ENCODE measurements around the gene SLC5A10.

The SLC5A10 gene

DNA sequence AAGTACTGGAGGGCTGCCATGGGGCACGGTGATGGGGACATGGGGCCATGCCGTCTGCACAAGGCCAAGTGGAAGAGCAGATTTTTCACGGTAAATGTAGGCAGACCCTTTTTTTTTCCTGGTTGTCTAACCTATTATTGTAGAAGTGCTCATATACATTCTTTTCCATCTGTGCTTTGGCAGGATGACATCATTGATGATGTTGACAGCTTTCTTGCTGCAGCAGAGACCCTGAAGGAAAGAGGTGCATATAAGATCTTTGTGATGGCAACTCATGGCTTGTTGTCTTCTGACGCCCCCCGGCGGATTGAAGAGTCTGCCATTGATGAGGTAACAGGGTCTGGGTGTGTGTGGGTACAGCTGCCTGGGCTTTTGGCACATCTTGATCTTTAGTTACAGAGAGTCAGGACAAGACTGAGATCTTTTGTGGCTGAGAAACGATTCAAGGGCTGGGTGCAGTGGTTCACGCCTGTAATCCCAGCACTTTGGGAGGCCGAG lies 23.3 kb upstream of the SLC5A10 start:
- Histone ChIP-seq H3K4me3 (replicated peaks; ENCODE audit: insufficient read depth, low read length) (no peak overlapping the region), H3K27me3 (ENCODE audit: insufficient read depth, poor library complexity, severe bottlenecking) (no peaks in the 10 kb centered on the region), H3K27ac (replicated peaks) (no peak overlapping the region)
- no peak for DNase-seq (ENCODE audit: low read depth in 1 of 2, low spot score in 1 of 2)
- TF ChIP-seq, protein P1, sequence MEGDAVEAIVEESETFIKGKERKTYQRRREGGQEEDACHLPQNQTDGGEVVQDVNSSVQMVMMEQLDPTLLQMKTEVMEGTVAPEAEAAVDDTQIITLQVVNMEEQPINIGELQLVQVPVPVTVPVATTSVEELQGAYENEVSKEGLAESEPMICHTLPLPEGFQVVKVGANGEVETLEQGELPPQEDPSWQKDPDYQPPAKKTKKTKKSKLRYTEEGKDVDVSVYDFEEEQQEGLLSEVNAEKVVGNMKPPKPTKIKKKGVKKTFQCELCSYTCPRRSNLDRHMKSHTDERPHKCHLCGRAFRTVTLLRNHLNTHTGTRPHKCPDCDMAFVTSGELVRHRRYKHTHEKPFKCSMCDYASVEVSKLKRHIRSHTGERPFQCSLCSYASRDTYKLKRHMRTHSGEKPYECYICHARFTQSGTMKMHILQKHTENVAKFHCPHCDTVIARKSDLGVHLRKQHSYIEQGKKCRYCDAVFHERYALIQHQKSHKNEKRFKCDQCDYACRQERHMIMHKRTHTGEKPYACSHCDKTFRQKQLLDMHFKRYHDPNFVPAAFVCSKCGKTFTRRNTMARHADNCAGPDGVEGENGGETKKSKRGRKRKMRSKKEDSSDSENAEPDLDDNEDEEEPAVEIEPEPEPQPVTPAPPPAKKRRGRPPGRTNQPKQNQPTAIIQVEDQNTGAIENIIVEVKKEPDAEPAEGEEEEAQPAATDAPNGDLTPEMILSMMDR (IDR thresholded peaks at IDR 0.05; ENCODE audit: insufficient read depth, low read length) = no peak
- no peak for TF ChIP-seq GABPA (IDR thresholded peaks at IDR 0.05; ENCODE audit: low read depth)
- no peak for TF ChIP-seq POLR2AphosphoS5 (IDR thresholded peaks at IDR 0.05; ENCODE audit: low read depth)
- TF ChIP-seq, protein P2, sequence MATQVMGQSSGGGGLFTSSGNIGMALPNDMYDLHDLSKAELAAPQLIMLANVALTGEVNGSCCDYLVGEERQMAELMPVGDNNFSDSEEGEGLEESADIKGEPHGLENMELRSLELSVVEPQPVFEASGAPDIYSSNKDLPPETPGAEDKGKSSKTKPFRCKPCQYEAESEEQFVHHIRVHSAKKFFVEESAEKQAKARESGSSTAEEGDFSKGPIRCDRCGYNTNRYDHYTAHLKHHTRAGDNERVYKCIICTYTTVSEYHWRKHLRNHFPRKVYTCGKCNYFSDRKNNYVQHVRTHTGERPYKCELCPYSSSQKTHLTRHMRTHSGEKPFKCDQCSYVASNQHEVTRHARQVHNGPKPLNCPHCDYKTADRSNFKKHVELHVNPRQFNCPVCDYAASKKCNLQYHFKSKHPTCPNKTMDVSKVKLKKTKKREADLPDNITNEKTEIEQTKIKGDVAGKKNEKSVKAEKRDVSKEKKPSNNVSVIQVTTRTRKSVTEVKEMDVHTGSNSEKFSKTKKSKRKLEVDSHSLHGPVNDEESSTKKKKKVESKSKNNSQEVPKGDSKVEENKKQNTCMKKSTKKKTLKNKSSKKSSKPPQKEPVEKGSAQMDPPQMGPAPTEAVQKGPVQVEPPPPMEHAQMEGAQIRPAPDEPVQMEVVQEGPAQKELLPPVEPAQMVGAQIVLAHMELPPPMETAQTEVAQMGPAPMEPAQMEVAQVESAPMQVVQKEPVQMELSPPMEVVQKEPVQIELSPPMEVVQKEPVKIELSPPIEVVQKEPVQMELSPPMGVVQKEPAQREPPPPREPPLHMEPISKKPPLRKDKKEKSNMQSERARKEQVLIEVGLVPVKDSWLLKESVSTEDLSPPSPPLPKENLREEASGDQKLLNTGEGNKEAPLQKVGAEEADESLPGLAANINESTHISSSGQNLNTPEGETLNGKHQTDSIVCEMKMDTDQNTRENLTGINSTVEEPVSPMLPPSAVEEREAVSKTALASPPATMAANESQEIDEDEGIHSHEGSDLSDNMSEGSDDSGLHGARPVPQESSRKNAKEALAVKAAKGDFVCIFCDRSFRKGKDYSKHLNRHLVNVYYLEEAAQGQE (IDR thresholded peaks at IDR 0.05; ENCODE audit: insufficient replicate concordance, low read depth) = no peak
- TF ChIP-seq SPI1 (IDR thresholded peaks at IDR 0.05; ENCODE audit: borderline replicate concordance, low read depth) = no peak

DNA sequence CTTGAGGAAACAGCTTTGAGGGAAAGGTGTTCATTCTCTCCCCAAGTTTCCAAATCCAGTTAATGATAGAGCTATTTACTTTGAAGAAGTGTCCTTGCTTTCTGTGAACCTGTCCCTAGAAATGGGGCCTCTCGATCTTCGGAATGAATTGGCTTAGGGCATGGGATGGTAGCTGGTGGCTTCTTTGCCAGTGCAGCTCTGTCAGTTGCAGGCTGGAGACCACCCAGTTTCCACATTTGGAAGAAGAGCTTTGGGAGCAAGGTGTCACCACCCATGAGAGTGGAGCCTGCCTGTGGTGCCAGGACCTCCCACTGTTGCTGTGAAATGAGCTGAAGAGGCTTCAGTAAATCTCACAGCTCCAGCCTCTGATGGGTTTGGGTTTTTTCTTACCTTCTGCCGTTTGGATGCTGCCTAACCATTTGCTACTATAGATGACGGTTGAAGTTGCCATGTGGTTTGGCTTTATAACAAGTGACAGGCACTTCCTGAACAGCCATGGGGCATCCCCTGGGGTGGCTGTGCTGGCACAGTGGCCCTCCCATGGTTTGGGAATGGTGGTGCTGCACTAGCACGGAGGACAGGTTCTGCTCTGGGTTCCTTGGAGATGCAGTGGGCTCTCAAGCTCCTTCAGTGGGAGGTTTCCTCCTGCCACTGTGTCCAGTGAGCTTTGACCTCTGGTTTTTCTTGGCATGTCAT lies 19.5 kb upstream of the SLC5A10 start:
- H3K27ac ChIP-seq (replicated peaks) = no peak overlapping the region
- H3K4me3 ChIP-seq (replicated peaks; ENCODE audit: insufficient read depth, low read length) = no peak overlapping the region
- no peak for TF ChIP-seq POLR2AphosphoS5 (IDR thresholded peaks at IDR 0.05; ENCODE audit: low read depth)
- TF ChIP-seq, protein P2 (IDR thresholded peaks at IDR 0.05; ENCODE audit: insufficient replicate concordance, low read depth) = no peak
- TF ChIP-seq, protein P1 (IDR thresholded peaks at IDR 0.05; ENCODE audit: insufficient read depth, low read length) = no peak
- no peak for TF ChIP-seq GABPA (IDR thresholded peaks at IDR 0.05; ENCODE audit: low read depth)
- TF ChIP-seq SPI1 (IDR thresholded peaks at IDR 0.05; ENCODE audit: borderline replicate concordance, low read depth) = no peak
- no peaks in the 10 kb centered on the region for H3K27me3 ChIP-seq (ENCODE audit: insufficient read depth, poor library complexity, severe bottlenecking)
- no peak for DNase-seq (ENCODE audit: low read depth in 1 of 2, low spot score in 1 of 2)

DNA sequence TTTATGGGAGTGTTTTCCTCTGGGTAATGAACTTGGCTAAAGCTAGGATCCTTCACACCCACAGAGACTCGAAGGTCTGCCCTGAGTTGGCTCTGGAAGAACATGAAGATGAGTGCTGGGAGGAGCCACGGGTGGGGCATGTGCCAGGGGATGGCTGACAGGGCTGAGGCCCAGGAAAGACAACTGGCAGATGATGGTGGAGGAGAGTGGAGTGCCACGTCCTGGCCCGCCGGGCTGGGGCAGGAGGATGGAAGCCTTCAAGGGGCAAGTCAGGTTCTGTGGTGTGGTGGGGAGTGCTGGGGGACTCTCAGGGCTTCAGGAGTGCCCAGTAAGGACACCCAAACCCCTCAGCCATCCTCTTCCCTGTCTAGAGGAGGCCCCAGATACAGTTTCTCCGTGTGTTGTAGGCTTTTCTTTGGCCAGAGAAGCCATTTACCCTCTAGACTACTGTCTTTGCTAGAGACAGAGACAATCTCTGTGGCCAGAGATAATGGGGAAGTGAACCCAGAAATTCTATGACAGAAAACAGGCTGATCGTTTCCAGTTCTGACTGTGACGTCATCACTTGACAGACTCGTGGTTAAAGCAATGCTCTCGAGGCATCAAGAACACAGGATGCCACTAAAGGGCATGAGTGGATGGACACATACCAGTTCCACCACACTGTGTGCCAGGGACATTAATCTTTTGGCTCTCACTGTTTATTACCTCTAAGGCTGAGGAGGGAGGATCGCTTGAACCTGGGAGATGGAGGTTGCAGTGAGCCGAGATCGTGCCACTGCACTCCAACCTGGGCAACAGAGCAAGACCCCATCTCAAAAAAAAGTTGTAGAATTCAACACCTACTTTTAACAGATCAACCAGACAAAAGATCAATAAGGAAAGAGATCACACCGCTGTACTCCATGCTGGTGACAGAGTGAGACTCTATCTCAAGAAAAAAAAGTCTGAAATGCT lies 18.6 kb upstream of the SLC5A10 start:
- no peak overlapping the region for H3K27ac ChIP-seq (replicated peaks)
- H3K27me3 ChIP-seq (ENCODE audit: insufficient read depth, poor library complexity, severe bottlenecking) = no peaks in the 10 kb centered on the region
- DNase-seq (ENCODE audit: low read depth in 1 of 2, low spot score in 1 of 2) = no peak
- TF ChIP-seq SPI1 (IDR thresholded peaks at IDR 0.05; ENCODE audit: borderline replicate concordance, low read depth) (no peak), POLR2AphosphoS5 (IDR thresholded peaks at IDR 0.05; ENCODE audit: low read depth) (no peak)
- TF ChIP-seq, protein P1 (IDR thresholded peaks at IDR 0.05; ENCODE audit: insufficient read depth, low read length) = no peak
- H3K4me3 ChIP-seq (replicated peaks; ENCODE audit: insufficient read depth, low read length) = no peak overlapping the region
